GM04504 (cell line): Measurements from ENCODE around the gene TLX3.
A peak's percentile ranks its signal among the peaks of the same experiment; 100 is the strongest.
"Not testable (repeated sequence)": the region's sequence is repeated elsewhere in the genome, so short reads cannot be mapped to it uniquely, and the experiment has no call there.

Experiments used
- DNase-seq: peaks from one replicate; pipeline ENCODE4 v3.0.0-alpha.2; 2012; ENCODE audit warnings: low read depth

Gene TLX3

DNA sequence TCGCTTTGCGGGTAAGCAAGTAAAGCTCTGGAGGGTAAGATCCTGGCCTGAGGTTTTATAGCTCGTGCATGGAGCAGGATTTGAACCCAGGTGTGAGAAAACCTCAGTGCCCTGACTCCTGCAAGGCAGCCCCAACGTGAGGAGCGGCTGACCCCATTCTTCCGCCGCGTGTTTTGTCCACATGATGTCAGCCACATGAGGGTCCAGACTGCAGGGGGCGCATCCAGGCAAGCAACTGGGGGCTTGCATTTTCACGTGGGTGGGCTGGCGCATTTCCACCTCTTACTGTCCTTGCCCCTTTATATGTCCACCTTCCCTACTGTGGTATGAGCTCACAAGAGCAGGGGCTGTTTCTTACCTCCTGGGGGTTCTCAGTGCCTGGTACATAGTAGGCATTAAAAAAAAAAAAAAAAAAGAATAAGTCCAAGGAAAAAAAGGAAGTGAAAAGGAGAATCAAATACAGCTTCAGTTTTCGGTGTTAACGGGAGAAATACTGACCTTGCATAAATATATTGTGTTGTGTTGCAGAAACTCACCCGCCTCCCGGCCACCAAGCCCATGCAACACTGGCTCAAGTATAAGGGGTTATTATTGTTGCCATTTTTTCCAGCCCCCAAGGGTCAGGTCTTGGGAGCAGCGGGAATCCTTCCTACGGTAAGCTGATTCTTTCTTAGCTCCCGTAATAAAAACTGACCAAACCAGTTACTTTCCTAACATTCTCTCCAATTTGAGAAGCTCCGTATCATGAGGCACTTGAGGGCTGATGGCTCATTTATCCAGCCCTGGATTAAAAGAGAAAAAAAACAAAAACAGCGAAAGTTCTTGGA lies 15.0 kb downstream of the TLX3 start:
- DNase-seq: no peak

- DNase-seq: no peak
These were observed 21.0 kb downstream of the TLX3 start for GRCh38 chr5:171330021-171330420.

GRCh38 chr5:171335616-171336015 lies 26.6 kb downstream of the TLX3 start:
- no peak for DNase-seq

DNA sequence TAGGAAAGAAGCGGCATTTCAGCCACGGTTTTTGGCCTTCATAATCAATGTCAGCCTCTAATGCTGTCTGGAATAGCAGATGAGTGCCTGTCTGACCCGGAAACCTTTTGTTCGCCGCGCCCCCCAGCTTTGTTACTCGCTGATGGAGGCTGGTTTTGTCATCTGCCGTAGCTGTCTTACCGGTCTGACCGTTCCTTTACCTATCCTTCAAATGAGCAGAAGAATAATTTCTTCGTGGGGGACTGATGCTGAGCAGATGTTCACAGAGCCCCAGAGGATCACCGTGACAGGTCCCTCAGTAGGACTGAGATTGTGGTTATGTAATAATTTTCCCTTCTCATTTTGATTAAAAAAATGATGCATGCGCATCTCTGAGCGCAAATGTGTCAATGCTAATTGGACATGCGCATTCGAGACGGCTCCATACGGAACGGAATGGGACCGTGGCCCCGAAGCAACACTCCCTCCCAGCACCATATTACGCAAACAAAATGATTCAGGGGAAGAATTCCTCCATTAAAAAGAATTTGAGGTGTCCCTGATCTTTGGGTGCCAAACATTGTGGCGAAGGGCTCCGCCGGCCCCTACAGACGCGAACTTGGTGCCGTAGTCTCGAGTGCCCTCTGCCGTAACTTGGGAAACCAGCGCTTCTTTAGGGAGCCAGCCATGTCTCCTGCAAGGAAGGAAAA lies 27.6 kb downstream of the TLX3 start:
- peak; percentile 20 for DNase-seq

GRCh38 chr5:171337210-171337569 lies 28.1 kb downstream of the TLX3 start:
- no peak for DNase-seq

DNA sequence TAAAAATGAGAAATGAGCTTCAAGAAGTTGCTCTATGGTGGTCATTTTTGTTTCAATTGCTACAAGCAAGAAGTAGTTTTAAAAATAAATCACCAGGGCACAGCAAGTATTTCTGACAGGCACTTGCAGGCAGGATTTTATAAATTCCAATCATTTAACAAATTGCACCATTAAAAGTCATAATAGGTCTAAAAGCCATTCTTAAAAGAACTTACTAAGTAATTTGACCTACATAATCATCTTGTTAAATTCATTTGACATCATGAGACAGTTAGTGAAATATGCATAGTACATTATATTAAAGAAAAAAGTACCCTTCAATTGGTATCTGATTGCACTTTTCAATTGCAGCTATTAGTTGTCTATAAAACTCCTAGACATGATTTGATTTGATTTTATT lies 31.0 kb downstream of the TLX3 start:
- no peak for DNase-seq

GRCh38 chr5:171340491-171340890 lies 31.4 kb downstream of the TLX3 start:
- no peak for DNase-seq

GRCh38 chr5:171342362-171343111 lies 33.5 kb downstream of the TLX3 start:
- DNase-seq: peak; percentile 32

GRCh38 chr5:171344936-171345608 lies 36.0 kb downstream of the TLX3 start:
- DNase-seq: no peak

- no peak for DNase-seq
These were observed 42.6 kb downstream of the TLX3 start for GRCh38 chr5:171351536-171352073.

- DNase-seq: no peak
These were observed 46.3 kb downstream of the TLX3 start for GRCh38 chr5:171355302-171355724.

- no peak for DNase-seq
These were observed 48.8 kb downstream of the TLX3 start for GRCh38 chr5:171357843-171358242.

- DNase-seq: not testable (repeated sequence)
These were observed 52.1 kb downstream of the TLX3 start for GRCh38 chr5:171361151-171361550.
